ENCODE measurements around the gene HSD17B1. TPM values are rescaled to one million over a fixed set of nuclear protein-coding genes. Genes with fewer than 3 reads are reported as not detected.

HSD17B1 gene
- total and polyA plus RNA-seq, 2 of the 13 experiments (the other 11 are each of a cell fraction or from before 2014, with no cell fraction given) = 0.54 to 0.93 TPM

GRCh38 chr17:42603318-42603717 lies 50.6 kb downstream of the HSD17B1 start (continued):
- TF ChIP-seq GABPB1 (CRISPR knock-in tag; IDR thresholded peaks at IDR 0.05) = no peak

Small RNA genes lying within 50 kb of the gene (microRNA-seq; reads per million reads assigned to microRNA genes)
- gene MIR5010 = 9.0 reads per million, percentile 43 among the genes with 10 or more reads in this experiment

Other genes with a start within 250 kb of the HSD17B1 start
- 61.8 and 82.7 TPM in 2 replicates for gene STAT3, start 164.5 kb upstream of the HSD17B1 start, total RNA-seq (2016; rRNA removed; fragmentation: Illumina TruSeq; extraction: Trizol)
- 62.4 and 65.3 TPM in 2 replicates for gene STAT3, start 164.5 kb upstream of the HSD17B1 start, polyA plus RNA-seq (2011; rRNA removed)
- 25.5 and 26.0 TPM in 2 replicates for gene CAVIN1, start 129.7 kb upstream of the HSD17B1 start, total RNA-seq (2016; rRNA removed; fragmentation: Illumina TruSeq; extraction: Trizol)
- 12.7 and 15.9 TPM in 2 replicates for gene CAVIN1, start 129.7 kb upstream of the HSD17B1 start, polyA plus RNA-seq (2011; rRNA removed)
- 15.9 and 27.9 TPM in 2 replicates for gene ATP6V0A1, start 94.0 kb upstream of the HSD17B1 start, total RNA-seq (2016; rRNA removed; fragmentation: Illumina TruSeq; extraction: Trizol)
- gene ATP6V0A1, start 94.0 kb upstream of the HSD17B1 start, polyA plus RNA-seq (2011; rRNA removed) = 54.1 and 59.7 TPM in 2 replicates
- gene NAGLU, start 16.7 kb upstream of the HSD17B1 start, total RNA-seq (2016; rRNA removed; fragmentation: Illumina TruSeq; extraction: Trizol) = 13.1 and 40.1 TPM in 2 replicates
- gene NAGLU, start 16.7 kb upstream of the HSD17B1 start, polyA plus RNA-seq (2011; rRNA removed) = 28.2 and 29.4 TPM in 2 replicates
- 90.7 and 115 TPM in 2 replicates for gene COASY, start 9.2 kb downstream of the HSD17B1 start, total RNA-seq (2016; rRNA removed; fragmentation: Illumina TruSeq; extraction: Trizol)
- 125 and 158 TPM in 2 replicates for gene COASY, start 9.2 kb downstream of the HSD17B1 start, polyA plus RNA-seq (2011; rRNA removed)
- 38.9 and 40.2 TPM in 2 replicates for gene MLX, start 14.2 kb downstream of the HSD17B1 start, total RNA-seq (2016; rRNA removed; fragmentation: Illumina TruSeq; extraction: Trizol)
- 74.4 and 85.4 TPM in 2 replicates for gene MLX, start 14.2 kb downstream of the HSD17B1 start, polyA plus RNA-seq (2011; rRNA removed)
- gene PSMC3IP, start 24.8 kb downstream of the HSD17B1 start, total RNA-seq (2016; rRNA removed; fragmentation: Illumina TruSeq; extraction: Trizol) = 20.1 and 22.4 TPM in 2 replicates
- gene PSMC3IP, start 24.8 kb downstream of the HSD17B1 start, polyA plus RNA-seq (2011; rRNA removed) = 5.5 and 6.5 TPM in 2 replicates
- 38.2 and 55.8 TPM in 2 replicates for gene RETREG3, start 56.5 kb downstream of the HSD17B1 start, total RNA-seq (2016; rRNA removed; fragmentation: Illumina TruSeq; extraction: Trizol)
- gene RETREG3, start 56.5 kb downstream of the HSD17B1 start, polyA plus RNA-seq (2011; rRNA removed) = 47.0 and 50.4 TPM in 2 replicates
- 137 TPM in 2 replicates for gene TUBG1, start 56.8 kb downstream of the HSD17B1 start, total RNA-seq (2016; rRNA removed; fragmentation: Illumina TruSeq; extraction: Trizol)
- gene TUBG1, start 56.8 kb downstream of the HSD17B1 start, polyA plus RNA-seq (2011; rRNA removed) = 74.1 and 89.3 TPM in 2 replicates
- gene TUBG2, start 106.4 kb downstream of the HSD17B1 start, total RNA-seq (2016; rRNA removed; fragmentation: Illumina TruSeq; extraction: Trizol) = 6.6 and 16.0 TPM in 2 replicates
- 42.3 and 48.3 TPM in 2 replicates for gene TUBG2, start 106.4 kb downstream of the HSD17B1 start, polyA plus RNA-seq (2011; rRNA removed)
- 9.3 and 19.9 TPM in 2 replicates for gene PLEKHH3, start 124.1 kb downstream of the HSD17B1 start, total RNA-seq (2016; rRNA removed; fragmentation: Illumina TruSeq; extraction: Trizol)
- 6.0 and 7.5 TPM in 2 replicates for gene PLEKHH3, start 124.1 kb downstream of the HSD17B1 start, polyA plus RNA-seq (2011; rRNA removed)
- gene CCR10, start 128.9 kb downstream of the HSD17B1 start, total RNA-seq (2016; rRNA removed; fragmentation: Illumina TruSeq; extraction: Trizol) = 0.20 and 0.29 TPM in 2 replicates
- gene CCR10, start 128.9 kb downstream of the HSD17B1 start, polyA plus RNA-seq (2011; rRNA removed) = 0.54 and 0.63 TPM in 2 replicates
- 1.2 and 4.5 TPM in 2 replicates for gene CNTNAP1, start 129.6 kb downstream of the HSD17B1 start, total RNA-seq (2016; rRNA removed; fragmentation: Illumina TruSeq; extraction: Trizol)
- 7.7 and 10.7 TPM in 2 replicates for gene CNTNAP1, start 129.6 kb downstream of the HSD17B1 start, polyA plus RNA-seq (2011; rRNA removed)
- gene EZH1, start 192.1 kb downstream of the HSD17B1 start, total RNA-seq (2016; rRNA removed; fragmentation: Illumina TruSeq; extraction: Trizol) = 6.0 and 11.6 TPM in 2 replicates
- 24.0 and 24.2 TPM in 2 replicates for gene EZH1, start 192.1 kb downstream of the HSD17B1 start, polyA plus RNA-seq (2011; rRNA removed)
- gene RAMP2, start 208.3 kb downstream of the HSD17B1 start, total RNA-seq (2016; rRNA removed; fragmentation: Illumina TruSeq; extraction: Trizol) = 0.74 and 1.4 TPM in 2 replicates
- 5.2 and 7.1 TPM in 2 replicates for gene RAMP2, start 208.3 kb downstream of the HSD17B1 start, polyA plus RNA-seq (2011; rRNA removed)
- gene VPS25, start 220.5 kb downstream of the HSD17B1 start, total RNA-seq (2016; rRNA removed; fragmentation: Illumina TruSeq; extraction: Trizol) = 148 and 161 TPM in 2 replicates
- 249 and 270 TPM in 2 replicates for gene VPS25, start 220.5 kb downstream of the HSD17B1 start, polyA plus RNA-seq (2011; rRNA removed)
- 1.5 and 2.7 TPM in 2 replicates for gene WNK4, start 227.7 kb downstream of the HSD17B1 start, total RNA-seq (2016; rRNA removed; fragmentation: Illumina TruSeq; extraction: Trizol)
- 13.7 and 16.9 TPM in 2 replicates for gene WNK4, start 227.7 kb downstream of the HSD17B1 start, polyA plus RNA-seq (2011; rRNA removed)
- 202 and 250 TPM in 2 replicates for gene COA3, start 245.8 kb downstream of the HSD17B1 start, total RNA-seq (2016; rRNA removed; fragmentation: Illumina TruSeq; extraction: Trizol)
- 130 and 133 TPM in 2 replicates for gene COA3, start 245.8 kb downstream of the HSD17B1 start, polyA plus RNA-seq (2011; rRNA removed)
- 0.11 TPM in 1 of 2 replicates, not detected in the other for gene CNTD1, start 245.9 kb downstream of the HSD17B1 start, total RNA-seq (2016; rRNA removed; fragmentation: Illumina TruSeq; extraction: Trizol)
- gene CNTD1, start 245.9 kb downstream of the HSD17B1 start, polyA plus RNA-seq (2011; rRNA removed) = 0.15 and 0.34 TPM in 2 replicates